GM19468 (cell line): ENCODE measurements around the gene ZSCAN5B.
"Not testable (repeated sequence)": the region's sequence is repeated elsewhere in the genome, so short reads cannot be mapped to it uniquely, and the experiment has no call there.

Experiments used
- ATAC-seq: cut with Tn5 transposase; IDR thresholded peaks from one replicate; pipeline ENCODE4 v1.9.1; 2021; ENCODE audit warnings: mild to moderate bottlenecking, moderate library complexity, moderate number of reproducible peaks; ENCODE audit not compliant: unreplicated experiment; ENCODE audit errors: extremely low read depth

Gene ZSCAN5B

GRCh38 chr19:56148955-56149655 lies 48.5 kb downstream of the ZSCAN5B start:
- ATAC-seq, result not testable (repeated sequence)

GRCh38 chr19:56148096-56148495 lies 49.5 kb downstream of the ZSCAN5B start:
- no peak for ATAC-seq

GRCh38 chr19:56147307-56147706 lies 50.3 kb downstream of the ZSCAN5B start:
- no peak for ATAC-seq

GRCh38 chr19:56146904-56147303 lies 50.7 kb downstream of the ZSCAN5B start:
- ATAC-seq, result no peak

- no peak for ATAC-seq
These were observed 51.9 kb downstream of the ZSCAN5B start for GRCh38 chr19:56145698-56146097.

- ATAC-seq, result no peak
These were observed 52.8 kb downstream of the ZSCAN5B start for GRCh38 chr19:56144831-56145230.

- ATAC-seq, result no peak
These were observed 53.2 kb downstream of the ZSCAN5B start for GRCh38 chr19:56144376-56144775.

- no peak for ATAC-seq
These were observed 54.6 kb downstream of the ZSCAN5B start for GRCh38 chr19:56142897-56143434.

GRCh38 chr19:56142087-56142787 lies 55.3 kb downstream of the ZSCAN5B start:
- no peak for ATAC-seq

GRCh38 chr19:56141417-56141993 lies 56.1 kb downstream of the ZSCAN5B start:
- ATAC-seq, result no peak

GRCh38 chr19:56140583-56141416 lies 56.8 kb downstream of the ZSCAN5B start, which contains the start of gene ZNF444:
Gene ZNF444 (plus strand): TSS chr19:56141287. CDS start chr19:56146912, 5,625 bp downstream.
- ATAC-seq, result peak; percentile 83

- ATAC-seq, result no peak
These were observed 57.6 kb downstream of the ZSCAN5B start for GRCh38 chr19:56139847-56140582.
